Measurements from ENCODE around the gene LPAR1. TPM values are rescaled to one million over a fixed set of nuclear protein-coding genes. Genes with fewer than 3 reads are reported as not detected.
"Not testable (repeated sequence)": the region's sequence is repeated elsewhere in the genome, so short reads cannot be mapped to it uniquely, and the experiment has no call there.

The LPAR1 gene
- total RNA-seq, 1 experiment from 2014 or later, result 36.2 TPM

- DNase-seq (ENCODE audit: low read depth); in situ Hi-C loops (cut with HindIII; ENCODE audit: low pct_unique_long_range_greater_than_20kb, low sequenced_read_pairs): not testable (repeated sequence)
Measured at GRCh38 chr9:110825129-110825528, 213.1 kb downstream of the LPAR1 start.
